Fibroblast of gingiva (primary cell): Measurements from ENCODE around the gene HSP90AA1.
"Not testable (repeated sequence)": the region's sequence is repeated elsewhere in the genome, so short reads cannot be mapped to it uniquely, and the experiment has no call there.

Experiments
- DNase-seq: peaks from one replicate; pipeline ENCODE4 v3.0.0-alpha.2; 2011; ENCODE audit warnings: low read depth

Gene HSP90AA1

DNA sequence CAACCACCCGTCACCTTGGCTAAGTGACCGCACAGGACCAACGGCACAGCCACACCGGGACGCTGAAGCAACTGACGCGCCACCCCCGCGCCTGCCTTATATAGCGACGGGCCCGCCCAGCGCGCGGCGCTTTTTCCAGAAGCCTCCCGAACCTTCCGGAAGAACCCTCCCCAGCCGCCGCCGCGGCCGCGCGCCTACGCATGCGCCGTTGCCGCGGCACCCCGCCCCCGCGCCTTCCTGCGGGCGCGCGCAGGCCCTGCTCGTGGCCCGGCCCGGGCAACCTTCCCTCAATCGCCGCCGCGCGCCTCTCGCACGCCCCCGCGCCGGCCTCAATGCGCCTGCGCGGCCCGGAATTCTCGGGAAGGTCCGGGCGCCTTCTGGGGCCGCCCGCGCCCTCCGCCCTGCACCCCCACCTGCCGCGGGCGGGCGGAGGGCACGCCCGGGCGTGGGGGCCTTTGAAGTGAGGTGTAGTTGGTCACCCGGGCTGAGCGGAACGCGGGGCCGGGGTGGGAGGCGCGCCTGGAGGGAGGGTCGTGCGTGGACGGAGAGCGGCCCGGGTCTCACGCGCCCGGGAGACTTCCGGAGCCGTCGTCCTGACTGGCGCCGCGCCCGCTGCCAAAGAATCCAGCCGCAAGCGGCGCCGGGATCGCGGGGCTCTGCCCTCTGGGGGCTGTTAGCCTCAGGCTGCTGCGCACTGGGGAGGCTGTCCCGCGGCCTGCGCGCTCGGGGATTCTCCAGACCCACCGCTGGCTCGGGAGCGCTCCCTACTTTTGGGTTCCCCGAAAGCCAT, at the start of gene HSP90AA1:
Gene HSP90AA1 (minus strand): TSS at position 73 of the 790 bp plus-strand sequence. CDS start 666 bp downstream, outside the sequence.
- peak; percentile 92 for DNase-seq

DNA sequence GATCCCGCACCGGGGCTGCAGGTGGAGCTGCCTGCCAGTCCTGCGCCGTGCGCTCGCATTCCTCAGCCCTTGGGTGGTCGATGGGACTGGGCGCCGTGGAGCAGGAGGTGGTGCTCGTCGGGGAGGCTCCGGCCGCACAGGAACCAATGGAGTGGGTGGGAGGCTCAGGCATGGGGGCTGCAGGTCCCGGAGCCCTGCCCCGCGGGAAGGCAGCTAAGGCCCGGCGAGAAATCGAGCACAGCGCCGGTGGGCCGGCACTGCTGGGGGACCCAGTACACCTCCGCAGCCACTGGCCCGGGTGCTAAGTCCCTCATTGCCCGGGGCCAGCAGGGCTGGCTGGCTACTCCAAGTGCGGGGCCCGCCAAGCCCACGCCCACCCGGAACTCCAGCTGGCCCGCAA, 48.6 kb upstream of the HSP90AA1 start:
- not testable (repeated sequence) for DNase-seq

GRCh38 chr14:102134719-102135118, 47.9 kb upstream of the HSP90AA1 start:
- DNase-seq = not testable (repeated sequence)

- DNase-seq = not testable (repeated sequence)
These were observed 47.2 kb upstream of the HSP90AA1 start for GRCh38 chr14:102134021-102134420.

DNA sequence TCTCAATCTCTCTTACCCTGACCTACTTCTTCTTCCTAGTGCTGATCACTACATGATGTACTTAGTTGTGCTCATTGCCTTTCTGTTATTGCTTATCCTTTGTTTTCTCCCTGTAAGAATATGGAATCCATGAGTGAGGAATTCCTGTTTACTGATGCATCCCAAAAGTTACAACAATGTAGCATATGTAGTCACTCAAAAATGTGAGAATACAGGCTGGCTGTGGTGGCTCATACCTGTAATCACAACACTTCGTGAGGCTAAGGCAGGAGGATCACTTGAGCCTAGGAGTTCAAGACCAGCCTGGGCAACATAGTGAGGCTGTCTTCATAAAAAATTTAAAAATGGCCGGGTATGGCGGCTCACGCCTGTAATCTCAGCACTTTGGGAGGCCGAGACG, 44.9 kb upstream of the HSP90AA1 start:
- no peak for DNase-seq

GRCh38 chr14:102126807-102127455, 40.1 kb upstream of the HSP90AA1 start:
- DNase-seq = no peak

GRCh38 chr14:102125546-102125945, 38.7 kb upstream of the HSP90AA1 start:
- DNase-seq = no peak

GRCh38 chr14:102124419-102124818, 37.6 kb upstream of the HSP90AA1 start:
- DNase-seq = no peak

- no peak for DNase-seq
These were observed 34.7 kb upstream of the HSP90AA1 start for GRCh38 chr14:102121567-102121966.

DNA sequence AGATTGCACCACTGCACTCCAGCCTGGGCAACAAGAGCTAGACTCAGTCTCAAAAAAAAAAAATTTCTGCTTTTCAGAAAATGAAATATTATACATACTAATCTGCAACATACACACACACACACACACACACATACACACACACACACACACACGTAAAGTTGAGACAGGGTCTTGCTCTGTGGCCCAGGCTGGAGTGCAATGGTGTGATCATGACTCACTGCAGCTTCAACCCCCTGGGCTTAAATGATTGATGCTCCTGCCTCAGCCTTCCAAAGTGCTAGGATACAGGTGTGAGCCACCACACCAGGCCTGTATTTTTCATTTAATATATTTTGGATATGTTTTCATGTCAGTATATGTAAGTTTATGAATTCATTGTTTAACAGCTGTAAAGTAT, 34.0 kb upstream of the HSP90AA1 start:
- DNase-seq = no peak

GRCh38 chr14:102117852-102118251, 31.0 kb upstream of the HSP90AA1 start:
- no peak for DNase-seq

GRCh38 chr14:102116361-102117180, 29.7 kb upstream of the HSP90AA1 start:
- no peak for DNase-seq

- DNase-seq = no peak
These were observed 24.3 kb upstream of the HSP90AA1 start for GRCh38 chr14:102111101-102111500.

GRCh38 chr14:102109332-102109731, 22.5 kb upstream of the HSP90AA1 start:
- DNase-seq = not testable (repeated sequence)

DNA sequence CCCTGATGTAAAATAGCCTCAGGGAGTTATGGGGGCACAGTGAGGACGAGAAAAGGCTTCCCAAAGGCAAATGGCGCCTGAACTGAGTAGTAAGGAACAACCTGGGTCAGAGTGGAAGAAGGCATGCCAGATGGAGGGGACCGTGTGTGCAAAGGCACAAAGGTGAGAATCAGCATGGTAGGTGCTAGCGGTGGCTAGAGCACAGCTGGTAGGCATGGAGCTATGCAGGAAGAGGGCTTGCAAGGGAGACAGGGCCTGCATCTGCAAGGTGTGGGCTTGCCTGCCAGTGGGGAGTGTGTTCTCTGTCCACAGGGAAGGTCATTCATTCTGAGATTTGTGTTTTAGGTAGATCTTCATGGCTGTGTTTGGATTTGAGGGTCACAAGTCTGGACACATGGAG, 18.5 kb upstream of the HSP90AA1 start:
- DNase-seq = no peak

DNA sequence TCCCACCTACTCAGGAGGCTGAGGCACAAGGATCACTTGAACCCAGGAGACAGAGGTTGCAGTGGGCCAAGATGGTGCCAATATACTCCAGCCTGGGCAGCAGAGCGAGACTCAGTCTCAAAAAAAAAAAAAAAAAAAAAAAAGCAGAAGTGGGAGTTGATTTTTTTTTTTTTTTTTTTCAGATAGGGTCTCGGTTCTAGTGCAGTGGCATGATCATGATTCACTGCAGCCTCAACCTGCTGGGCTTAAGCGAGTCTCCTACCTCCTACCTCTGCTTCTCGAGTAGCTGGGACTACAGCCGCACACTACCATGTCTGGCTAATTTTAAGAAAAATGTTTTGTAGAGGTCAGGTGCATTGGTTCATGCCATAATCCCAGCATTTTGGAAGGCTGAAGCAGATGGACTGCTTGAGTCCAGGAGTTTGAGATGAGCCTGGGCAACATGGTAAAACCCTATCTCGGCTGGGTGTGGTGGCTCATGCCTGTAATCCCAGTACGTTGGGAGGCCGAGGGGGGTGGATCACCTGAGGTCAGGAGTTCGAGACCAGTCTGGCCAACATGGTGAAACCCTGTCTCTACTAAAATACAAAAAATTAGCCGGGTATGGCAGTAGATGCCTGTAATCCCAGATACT, 16.3 kb upstream of the HSP90AA1 start:
- no peak for DNase-seq

GRCh38 chr14:102097441-102098135, 10.7 kb upstream of the HSP90AA1 start:
- no peak for DNase-seq

GRCh38 chr14:102096569-102097188, 9.8 kb upstream of the HSP90AA1 start:
- peak; percentile 62 for DNase-seq

GRCh38 chr14:102095871-102096568, 9.2 kb upstream of the HSP90AA1 start:
- no peak for DNase-seq

GRCh38 chr14:102095231-102095870, 8.5 kb upstream of the HSP90AA1 start:
- DNase-seq = no peak
